NCI-H2029 (cell line): Measurements from ENCODE around the gene SLC5A5.

ENCODE experiments used
- DNase-seq: peaks from one replicate; lab custom pipeline; 2025; lab: John Stamatoyannopoulos, UW

Gene SLC5A5

GRCh38 chr19:17871878-17872250 lies at the start of gene SLC5A5:
Gene SLC5A5, plus strand, starts transcription at chr19:17871945. Its CDS starts 375 bp downstream, at chr19:17872320.
- DNase-seq: no peak

GRCh38 chr19:17824339-17824738 lies 47.4 kb upstream of the SLC5A5 start:
- DNase-seq: no peak

- no peak for DNase-seq
Observed at GRCh38 chr19:17826508-17827056, 45.2 kb upstream of the SLC5A5 start.

- peak; percentile 74 for DNase-seq
Observed at GRCh38 chr19:17829855-17830566, 41.7 kb upstream of the SLC5A5 start.

GRCh38 chr19:17830567-17831418 lies 41.0 kb upstream of the SLC5A5 start:
- DNase-seq: peak; percentile 89

- no peak for DNase-seq
Observed at GRCh38 chr19:17831419-17831888, 40.3 kb upstream of the SLC5A5 start.

- DNase-seq: no peak
Observed at GRCh38 chr19:17832443-17833208, 39.1 kb upstream of the SLC5A5 start.

GRCh38 chr19:17834350-17835181 lies 37.2 kb upstream of the SLC5A5 start:
- DNase-seq: no peak

- DNase-seq: no peak
Observed at GRCh38 chr19:17835182-17836006, 36.4 kb upstream of the SLC5A5 start.

- no peak for DNase-seq
Observed at GRCh38 chr19:17836530-17836929, 35.2 kb upstream of the SLC5A5 start.

- DNase-seq: no peak
Observed at GRCh38 chr19:17837972-17838371, 33.8 kb upstream of the SLC5A5 start.

GRCh38 chr19:17840019-17840418 lies 31.7 kb upstream of the SLC5A5 start:
- DNase-seq: no peak

GRCh38 chr19:17841371-17841809 lies 30.4 kb upstream of the SLC5A5 start:
- DNase-seq: no peak

GRCh38 chr19:17841810-17842662 lies 29.7 kb upstream of the SLC5A5 start:
- peak; percentile 90 for DNase-seq

GRCh38 chr19:17842663-17843291 lies 29.0 kb upstream of the SLC5A5 start:
- DNase-seq: no peak

- no peak for DNase-seq
Observed at GRCh38 chr19:17843292-17843827, 28.4 kb upstream of the SLC5A5 start.

GRCh38 chr19:17843908-17844490 lies 27.7 kb upstream of the SLC5A5 start:
- DNase-seq: no peak

GRCh38 chr19:17846146-17846545 lies 25.6 kb upstream of the SLC5A5 start:
- DNase-seq: no peak
